22Rv1 (cell line): ENCODE data around the gene COPS7A.

Experiments
- H3K27ac ChIP-seq: fragments of 450-650 bp; 2 replicates; pipeline ENCODE4 v1.5.1; 2017
- ZFX ChIP-seq: fragments of 450-650 bp; IDR thresholded peaks from 2 replicates; pipeline ENCODE4 v1.6.1; 2017; ENCODE audit warnings: antibody characterized with exemption, borderline replicate concordance
- TF ChIP-seq, protein P1 (sequence below): fragments of 450-650 bp; IDR thresholded peaks from 2 replicates; pipeline ENCODE4 v1.5.1; 2017; ENCODE audit warnings: mild to moderate bottlenecking

COPS7A gene

DNA sequence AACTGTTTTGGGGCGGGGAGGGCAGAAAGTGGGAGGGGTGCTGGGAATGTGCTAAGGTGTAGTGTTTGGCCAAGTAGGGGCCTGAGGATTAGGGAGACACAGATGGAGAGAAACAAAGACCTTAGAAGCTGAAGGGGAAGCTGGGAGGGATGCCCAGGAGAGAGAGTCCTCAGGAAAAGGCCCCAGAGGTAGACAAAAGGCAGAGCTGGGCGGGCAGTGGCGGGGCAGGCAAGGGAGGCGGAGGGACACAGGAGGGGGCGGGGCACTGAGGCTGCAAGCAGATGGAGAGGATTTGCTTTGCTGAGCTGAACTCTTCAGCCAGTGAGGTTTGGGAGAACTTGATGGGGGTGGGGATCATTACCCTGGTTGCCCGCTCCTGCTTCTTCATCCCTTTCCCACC lies 45.1 kb downstream of the COPS7A start:
- no peak for TF ChIP-seq ZFX
- TF ChIP-seq, protein P1, sequence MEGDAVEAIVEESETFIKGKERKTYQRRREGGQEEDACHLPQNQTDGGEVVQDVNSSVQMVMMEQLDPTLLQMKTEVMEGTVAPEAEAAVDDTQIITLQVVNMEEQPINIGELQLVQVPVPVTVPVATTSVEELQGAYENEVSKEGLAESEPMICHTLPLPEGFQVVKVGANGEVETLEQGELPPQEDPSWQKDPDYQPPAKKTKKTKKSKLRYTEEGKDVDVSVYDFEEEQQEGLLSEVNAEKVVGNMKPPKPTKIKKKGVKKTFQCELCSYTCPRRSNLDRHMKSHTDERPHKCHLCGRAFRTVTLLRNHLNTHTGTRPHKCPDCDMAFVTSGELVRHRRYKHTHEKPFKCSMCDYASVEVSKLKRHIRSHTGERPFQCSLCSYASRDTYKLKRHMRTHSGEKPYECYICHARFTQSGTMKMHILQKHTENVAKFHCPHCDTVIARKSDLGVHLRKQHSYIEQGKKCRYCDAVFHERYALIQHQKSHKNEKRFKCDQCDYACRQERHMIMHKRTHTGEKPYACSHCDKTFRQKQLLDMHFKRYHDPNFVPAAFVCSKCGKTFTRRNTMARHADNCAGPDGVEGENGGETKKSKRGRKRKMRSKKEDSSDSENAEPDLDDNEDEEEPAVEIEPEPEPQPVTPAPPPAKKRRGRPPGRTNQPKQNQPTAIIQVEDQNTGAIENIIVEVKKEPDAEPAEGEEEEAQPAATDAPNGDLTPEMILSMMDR: no peak
- peak overlapping the region; percentile 99 for H3K27ac ChIP-seq

DNA sequence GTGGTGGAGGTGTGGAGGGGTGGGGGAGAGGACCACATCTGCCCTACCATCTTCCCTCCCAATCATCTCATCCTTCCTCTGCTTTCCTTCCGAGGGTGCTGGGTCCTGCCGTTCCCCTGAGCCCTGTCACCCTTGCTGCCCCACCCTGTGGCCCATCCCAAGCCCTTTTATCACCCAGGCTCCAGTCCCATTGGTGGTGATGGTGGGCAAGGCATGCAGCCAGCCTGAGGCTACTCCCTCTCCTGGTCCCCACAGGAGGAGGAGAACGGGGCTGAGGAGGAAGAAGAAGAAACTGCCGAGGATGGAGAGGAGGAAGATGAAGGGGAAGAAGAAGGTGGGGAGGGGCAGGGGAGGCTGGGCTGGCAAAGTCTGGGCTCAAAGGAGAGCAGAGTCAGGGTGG lies 45.8 kb downstream of the COPS7A start:
- TF ChIP-seq ZFX: no peak
- TF ChIP-seq, protein P1: no peak

DNA sequence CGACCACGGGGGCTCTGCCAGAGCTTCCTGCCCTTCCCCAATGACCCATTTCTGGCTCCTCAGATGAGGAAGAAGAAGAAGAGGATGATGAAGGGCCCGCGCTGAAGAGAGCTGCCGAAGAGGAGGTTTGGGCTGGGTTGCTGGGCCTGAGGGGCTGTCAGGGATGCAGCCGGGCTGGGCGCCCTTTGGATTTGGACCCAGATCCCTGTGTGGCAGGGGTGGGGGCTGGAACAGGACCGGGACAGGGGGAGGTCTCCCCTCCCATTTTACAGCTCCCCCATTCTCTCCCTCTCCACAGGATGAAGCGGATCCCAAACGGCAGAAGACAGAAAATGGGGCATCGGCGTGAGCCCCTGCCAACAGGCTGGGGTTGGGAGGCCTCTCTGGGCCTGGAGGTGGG lies 46.2 kb downstream of the COPS7A start:
- TF ChIP-seq, protein P1: no peak
- TF ChIP-seq ZFX: no peak
- peak overlapping the region; percentile 99 for H3K27ac ChIP-seq

More for the DNA sequence above, 45.8 kb downstream of the COPS7A start:
- H3K27ac ChIP-seq: peak overlapping the region; percentile 99

DNA sequence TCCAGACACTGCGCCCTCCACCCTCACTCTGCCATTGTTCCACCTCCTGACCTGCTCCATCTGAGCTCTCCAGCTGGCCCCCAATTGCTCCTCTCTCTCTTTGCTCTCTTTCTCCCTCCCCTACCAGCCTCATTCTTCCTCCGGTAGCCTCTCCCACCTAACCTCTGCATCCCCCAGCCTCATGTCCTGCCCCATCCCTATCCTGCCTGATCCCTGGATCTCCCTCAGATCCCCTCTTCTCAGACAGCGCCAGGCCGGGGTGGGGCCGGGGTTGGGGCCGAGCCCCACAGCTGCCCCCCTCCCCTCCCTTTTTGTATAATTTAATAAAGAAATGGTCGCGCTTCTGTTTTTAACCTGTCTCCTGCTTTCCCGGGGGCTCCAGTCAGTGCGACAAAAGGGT lies 46.8 kb downstream of the COPS7A start:
- peak overlapping the region; percentile 99 for H3K27ac ChIP-seq

DNA sequence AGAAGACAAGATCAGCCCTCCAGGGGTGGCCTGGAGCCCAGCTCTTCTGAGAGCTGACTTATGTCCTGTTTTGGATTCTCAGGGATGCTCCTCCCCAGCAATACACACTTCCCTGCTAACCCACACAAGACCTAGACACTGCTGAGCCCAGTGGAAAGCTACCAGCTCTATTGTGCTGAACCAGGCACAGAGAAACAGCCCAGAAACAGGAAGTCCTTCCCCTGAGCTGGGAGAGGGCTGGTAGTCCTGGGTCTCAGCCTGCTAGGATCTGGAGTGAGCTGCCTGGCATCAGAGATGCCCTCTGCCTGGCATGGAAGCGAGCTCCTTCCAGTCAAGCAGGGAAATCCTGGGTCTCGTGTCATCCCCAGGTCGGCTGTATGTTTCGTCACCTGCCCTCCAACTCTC lies 47.2 kb downstream of the COPS7A start:
- peak overlapping the region; percentile 99 for H3K27ac ChIP-seq
- no peak for TF ChIP-seq ZFX
- TF ChIP-seq, protein P1: no peak

More for the DNA sequence above, 46.8 kb downstream of the COPS7A start:
- TF ChIP-seq, protein P1: no peak
- TF ChIP-seq ZFX: no peak

DNA sequence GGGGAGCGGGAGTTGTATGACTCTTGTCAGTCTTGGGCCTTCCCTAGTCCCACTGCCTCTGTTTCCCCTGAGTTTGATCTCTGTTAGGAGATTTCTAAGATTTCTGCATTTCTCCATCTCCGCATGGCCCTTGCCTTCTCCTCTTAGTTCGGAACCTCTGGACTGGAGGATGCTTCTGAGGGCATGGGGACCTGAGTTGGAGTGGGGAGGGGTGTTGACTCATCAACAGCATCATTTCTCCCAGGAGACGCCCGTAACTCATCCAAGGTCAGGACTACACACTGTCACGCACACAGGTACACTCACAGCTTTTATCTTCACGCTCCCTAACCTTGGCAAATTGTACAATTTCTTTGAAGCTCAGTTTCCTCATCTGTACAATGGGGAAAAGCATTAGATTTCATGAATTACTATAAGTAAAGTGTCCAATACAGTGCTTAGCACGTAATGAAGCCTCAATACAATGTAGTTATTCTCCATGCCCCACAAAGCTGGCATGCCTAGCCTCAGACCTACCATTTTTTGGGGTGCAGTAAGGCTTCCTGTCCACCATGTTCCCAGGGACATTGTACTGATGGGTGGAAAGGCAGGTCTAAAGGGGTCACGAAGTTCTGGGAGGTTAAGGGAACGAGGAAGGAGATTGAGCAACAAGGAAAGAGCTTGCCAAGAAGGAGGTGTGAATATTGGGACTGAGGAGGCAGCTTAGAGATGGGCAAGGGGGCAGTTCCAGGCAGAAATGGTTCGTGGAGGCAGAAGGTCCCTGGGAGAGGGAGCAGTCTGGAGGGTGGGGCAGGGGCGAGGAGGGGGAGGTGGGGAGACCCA lies 47.9 kb downstream of the COPS7A start:
- peak overlapping the region; percentile 99 for H3K27ac ChIP-seq
- no peak for TF ChIP-seq ZFX
- TF ChIP-seq, protein P1: no peak

DNA sequence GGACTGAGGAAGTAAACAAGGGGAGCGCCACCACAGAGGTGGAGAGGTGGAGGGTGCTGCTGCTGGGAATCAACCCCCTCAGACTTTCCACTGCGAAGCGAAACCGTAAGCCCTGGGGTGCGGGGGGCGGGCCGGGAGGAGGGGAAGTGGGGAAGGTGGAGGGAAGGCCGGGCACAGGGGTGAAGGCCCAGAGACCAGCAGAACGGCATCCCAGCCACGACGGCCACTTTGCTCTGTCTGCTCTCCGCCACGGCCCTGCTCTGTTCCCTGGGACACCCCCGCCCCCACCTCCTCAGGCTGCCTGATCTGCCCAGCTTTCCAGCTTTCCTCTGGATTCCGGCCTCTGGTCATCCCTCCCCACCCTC lies 48.5 kb downstream of the COPS7A start, which contains the start of gene LAG3:
LAG3 (plus strand) TSS at position 190 of the 365 bp plus-strand sequence. CDS start 333 bp downstream, outside the sequence.
- peak within 1 kb of the TSS; percentile 99 for H3K27ac ChIP-seq
- TF ChIP-seq, protein P1: no peak
- TF ChIP-seq ZFX: no peak
